Neutrophil (primary cell): ENCODE results near the gene DNAH17.

ENCODE experiments used
- H3K27ac ChIP-seq: fragments of 200-600 bp; sonication (generic); 2 replicates; pipeline ENCODE4 v1.5.1; 2016; ENCODE audit warnings: mild to moderate bottlenecking, moderate library complexity
- H3K27me3 ChIP-seq: fragments of 200-600 bp; sonication (generic); 2 replicates; pipeline ENCODE4 v1.6.0; 2016; ENCODE audit warnings: mild to moderate bottlenecking
- H3K36me3 ChIP-seq: fragments of 200-600 bp; sonication (generic); 2 replicates; pipeline ENCODE4 v1.5.1; 2017
- H3K4me1 ChIP-seq, 2 experiments: fragments of 200-600 bp in 1 of 2; sonication (generic) in 1 of 2; 1 replicate in 1 of 2; 2 replicates in 1 of 2; pipeline versions ENCODE4 v1.5.1 to v1.6.1; 2013 to 2016; ENCODE audit warnings: low read depth in 1 of 2, low read length in 1 of 2, mild to moderate bottlenecking in 1 of 2, moderate library complexity in 1 of 2; ENCODE audit not compliant: control insufficient read depth in 1 of 2, insufficient read depth in 1 of 2
- H3K4me3 ChIP-seq, 2 experiments: fragments of 200-600 bp in 1 of 2; sonication (generic) in 1 of 2; 1 replicate in 1 of 2; 2 replicates in 1 of 2; pipeline ENCODE4 v1.5.1; 2013 to 2016; ENCODE audit warnings: low read depth in 1 of 2, low read length in 1 of 2, mild to moderate bottlenecking in 1 of 2, moderate library complexity in 1 of 2
- H3K9me3 ChIP-seq: fragments of 200-600 bp; sonication (generic); 2 replicates; pipeline ENCODE4 v1.5.1; 2016
- CTCF ChIP-seq: fragments of 200-600 bp; sonication (generic); IDR thresholded peaks from 2 replicates; pipeline ENCODE4 v1.5.1; 2016; ENCODE audit warnings: antibody characterized with exemption

Gene DNAH17

GRCh38 chr17:78478757-78479297 is 98.4 kb downstream of the DNAH17 start:
- peaks cover 26% of the 10 kb centered on the region for H3K27me3 ChIP-seq
- no peaks in the 10 kb centered on the region for H3K36me3 ChIP-seq
- H3K27ac ChIP-seq, result no peak overlapping the region
- H3K4me1 ChIP-seq, result no peaks in the 10 kb centered on the region
- no peak overlapping the region for H3K4me3 ChIP-seq
- no peak for TF ChIP-seq CTCF
- no peaks in the 10 kb centered on the region for H3K9me3 ChIP-seq

GRCh38 chr17:78477913-78478756 is 99.1 kb downstream of the DNAH17 start:
- H3K27me3 ChIP-seq, result peaks cover 19% of the 10 kb centered on the region
- H3K4me3 ChIP-seq, result no peak overlapping the region
- H3K4me1 ChIP-seq, result no peaks in the 10 kb centered on the region
- H3K27ac ChIP-seq, result no peak overlapping the region
- H3K9me3 ChIP-seq, result no peaks in the 10 kb centered on the region
- no peaks in the 10 kb centered on the region for H3K36me3 ChIP-seq
- no peak for TF ChIP-seq CTCF

- Histone ChIP-seq H3K36me3 (no peaks in the 10 kb centered on the region), H3K9me3 (no peaks in the 10 kb centered on the region), H3K27ac (no peak overlapping the region), H3K4me3 (no peak overlapping the region), H3K27me3 (peaks cover 12% of the 10 kb centered on the region), H3K4me1 (no peaks in the 10 kb centered on the region)
- no peak for TF ChIP-seq CTCF
These were observed 100.2 kb downstream of the DNAH17 start for GRCh38 chr17:78476973-78477372.

- Histone ChIP-seq H3K27ac (no peak overlapping the region), H3K9me3 (no peaks in the 10 kb centered on the region)
These were observed 101.0 kb downstream of the DNAH17 start for GRCh38 chr17:78476149-78476548.

GRCh38 chr17:78475211-78475610 is 102.0 kb downstream of the DNAH17 start:
- Histone ChIP-seq H3K9me3 (no peaks in the 10 kb centered on the region), H3K27me3 (peaks cover 6% of the 10 kb centered on the region), H3K36me3 (no peaks in the 10 kb centered on the region), H3K4me1 (no peaks in the 10 kb centered on the region), H3K27ac (no peak overlapping the region), H3K4me3 (no peak overlapping the region)
- no peak for TF ChIP-seq CTCF

More at GRCh38 chr17:78476149-78476548, 101.0 kb downstream of the DNAH17 start:
- Histone ChIP-seq H3K4me1 (no peaks in the 10 kb centered on the region), H3K36me3 (no peaks in the 10 kb centered on the region), H3K27me3 (peaks cover 6% of the 10 kb centered on the region), H3K4me3 (no peak overlapping the region)
- no peak for TF ChIP-seq CTCF
